H1 (cell line): Measurements from ENCODE around the gene C2CD4C. TPM values are rescaled to one million over a fixed set of nuclear protein-coding genes. Genes with fewer than 3 reads are reported as not detected.

Experiments
- CTCF ChIA-PET: fragments of 300-600 bp; sonication (Branson Sonifier 250); formaldehyde crosslinking; loops from one replicate; lab custom pipeline; 2021; ENCODE audit not compliant: partially characterized antibody; lab: Charles Lee
- POLR2A ChIA-PET: fragments of 300-600 bp; sonication (Branson Sonifier 250); formaldehyde crosslinking; loops from one replicate; lab custom pipeline; 2021; ENCODE audit warnings: inconsistent platforms; ENCODE audit not compliant: partially characterized antibody; lab: Charles Lee
- DNase-seq, 2 experiments: peaks; one replicate each; pipeline versions ENCODE4 v3.0.0 to v3.0.0-alpha.2; 2010 to 2022; ENCODE audit warnings: low spot score in 2 of 2, low read depth in 1 of 2, mixed read lengths in 1 of 2
- FAIRE-seq: peaks from 2 replicates; lab custom pipeline; 2011; peaks lifted over from hg19 to GRCh38; lab: Jason Lieb, UNC
- H2AFZ ChIP-seq: 2 replicates; pipeline ENCODE4 v1.8.1; 2012; ENCODE audit warnings: low read length, inconsistent platforms
- H2AK5ac ChIP-seq: 2 replicates; pipeline ENCODE4 v1.6.1; 2013; ENCODE audit warnings: low read depth, low read length
- H2BK120ac ChIP-seq: replicated peaks from 2 replicates; pipeline ENCODE3; 2013; ENCODE audit warnings: low read depth, low read length, inconsistent platforms
- H2BK12ac ChIP-seq: 2 replicates; pipeline ENCODE4 v1.6.1; 2013; ENCODE audit warnings: low read depth, low read length
- H2BK15ac ChIP-seq: 2 replicates; pipeline ENCODE4 v1.6.1; 2013; ENCODE audit warnings: low read length
- H2BK20ac ChIP-seq: 2 replicates; pipeline ENCODE4 v1.6.1; 2013; ENCODE audit warnings: low read length
- H2BK5ac ChIP-seq: 2 replicates; pipeline ENCODE4 v1.6.1; 2013; ENCODE audit warnings: low read depth, low read length
- H3K14ac ChIP-seq: 2 replicates; pipeline ENCODE4 v1.6.1; 2013; ENCODE audit warnings: inconsistent platforms; ENCODE audit not compliant: insufficient read length
- H3K18ac ChIP-seq: 2 replicates; pipeline ENCODE4 v1.6.1; 2013; ENCODE audit warnings: low read length; ENCODE audit errors: extremely low read depth
- H3K23ac ChIP-seq: 2 replicates; pipeline ENCODE4 v1.6.1; 2013; ENCODE audit warnings: inconsistent platforms; ENCODE audit not compliant: insufficient read length
- H3K23me2 ChIP-seq: 2 replicates; pipeline ENCODE4 v1.6.1; 2013; ENCODE audit warnings: low read depth, low read length
- H3K27ac ChIP-seq: 2 replicates; pipeline ENCODE4 v1.6.1; 2011; ENCODE audit warnings: low read depth, low read length, inconsistent platforms
- H3K27me3 ChIP-seq, 4 experiments: replicated peaks in 1 of 4; 1 replicate in 1 of 4; 2 replicates in 3 of 4; pipeline versions ENCODE4 v1.6.1 to v1.8.1; 2011 to 2013; ENCODE audit warnings: low read length in 3 of 4, mild to moderate bottlenecking in 3 of 4, inconsistent platforms in 2 of 4, mixed read lengths in 2 of 4, moderate library complexity in 1 of 4; ENCODE audit not compliant: control insufficient read depth in 3 of 4, insufficient read depth in 3 of 4; ENCODE audit errors: extremely low read depth in 1 of 4
- H3K36me3 ChIP-seq, 4 experiments: 2 replicates each; pipeline versions ENCODE4 v1.6.1 to v1.8.1; 2011 to 2013; ENCODE audit warnings: mild to moderate bottlenecking in 4 of 4, low read length in 3 of 4, moderate library complexity in 2 of 4, control low read depth in 1 of 4, inconsistent platforms in 1 of 4; ENCODE audit not compliant: insufficient read depth in 4 of 4, control insufficient read depth in 2 of 4
- H3K4ac ChIP-seq: replicated peaks from 2 replicates; pipeline ENCODE3; 2013; ENCODE audit warnings: low read length, low read depth, mixed read lengths, inconsistent platforms; ENCODE audit not compliant: insufficient read length
- H3K4me1 ChIP-seq, 4 experiments: replicated peaks in 1 of 4; 1 replicate in 1 of 4; 2 replicates in 3 of 4; pipeline versions ENCODE4 v1.6.1 to v1.8.1; 2011 to 2013; ENCODE audit warnings: low read length in 3 of 4, inconsistent platforms in 2 of 4, mixed read lengths in 1 of 4; ENCODE audit not compliant: insufficient read depth in 4 of 4, control insufficient read depth in 3 of 4
- H3K4me2 ChIP-seq, 2 experiments: 2 replicates each; pipeline versions ENCODE4 v1.6.1 to v1.8.1; 2011 to 2013; ENCODE audit warnings: low read depth in 2 of 2, low read length in 2 of 2, control low read depth in 1 of 2, inconsistent platforms in 1 of 2, mild to moderate bottlenecking in 1 of 2; ENCODE audit not compliant: insufficient read depth in 1 of 2
- H3K4me3 ChIP-seq, 4 experiments: fragments of 200-600, 300-600 bp in 1 of 4; sonication (generic), shearing (Covaris generic), sonication (Bioruptor Twin) in 1 of 4; 2 replicates each; pipeline versions ENCODE4 v1.5.1 to v1.8.1; 2011 to 2016; ENCODE audit warnings: low read length in 4 of 4, low read depth in 3 of 4, control low read depth in 2 of 4, inconsistent platforms in 2 of 4, mild to moderate bottlenecking in 2 of 4, mixed read lengths in 1 of 4, moderate library complexity in 1 of 4; ENCODE audit not compliant: insufficient read depth in 2 of 4; ENCODE audit errors: extremely low read depth in 1 of 4
- H3K56ac ChIP-seq: replicated peaks from 2 replicates; pipeline ENCODE3; 2013; ENCODE audit warnings: low read depth, mild to moderate bottlenecking, mixed read lengths, low read length, inconsistent platforms; ENCODE audit not compliant: insufficient read length
- H3K79me1 ChIP-seq: 2 replicates; pipeline ENCODE4 v1.6.1; 2013; ENCODE audit warnings: low read depth, low read length, control low read depth
- H3K79me2 ChIP-seq, 2 experiments: 2 replicates each; pipeline versions ENCODE4 v1.6.1 to v1.8.1; 2012 to 2013; ENCODE audit warnings: low read length in 2 of 2, mild to moderate bottlenecking in 2 of 2, inconsistent platforms in 1 of 2; ENCODE audit not compliant: insufficient read depth in 2 of 2, control insufficient read depth in 1 of 2
- H3K9ac ChIP-seq, 4 experiments: replicated peaks in 1 of 4; 1 replicate in 1 of 4; 2 replicates in 3 of 4; pipeline versions ENCODE4 v1.6.1 to v1.8.1; 2011 to 2013; ENCODE audit warnings: low read depth in 3 of 4, low read length in 3 of 4, control low read depth in 2 of 4, mild to moderate bottlenecking in 2 of 4, moderate library complexity in 2 of 4, inconsistent platforms in 1 of 4; ENCODE audit errors: extremely low read depth in 1 of 4
- H3K9me3 ChIP-seq, 2 experiments: 2 replicates each; pipeline versions ENCODE4 v1.6.1 to v1.8.1; 2012 to 2013; ENCODE audit warnings: mild to moderate bottlenecking in 2 of 2, moderate library complexity in 2 of 2, control low read depth in 1 of 2, inconsistent platforms in 1 of 2, low read depth in 1 of 2, low read length in 1 of 2, mixed read lengths in 1 of 2; ENCODE audit not compliant: insufficient read depth in 2 of 2
- H4K20me1 ChIP-seq, 2 experiments: replicated peaks in 1 of 2; 2 replicates each; pipeline versions ENCODE3 to v1.8.1; 2011 to 2013; ENCODE audit warnings: inconsistent platforms in 2 of 2, low read length in 2 of 2, mild to moderate bottlenecking in 1 of 2; ENCODE audit not compliant: insufficient read depth in 2 of 2, control insufficient read depth in 1 of 2
- H4K5ac ChIP-seq: 2 replicates; pipeline ENCODE4 v1.6.1; 2013; ENCODE audit warnings: low read length, low read depth, mixed read lengths, inconsistent platforms; ENCODE audit not compliant: insufficient read length
- H4K8ac ChIP-seq: 2 replicates; pipeline ENCODE4 v1.8.0; 2013; ENCODE audit warnings: mild to moderate bottlenecking, moderate library complexity, low read length, inconsistent platforms; ENCODE audit not compliant: insufficient read depth; ENCODE audit errors: extremely low read depth
- H4K91ac ChIP-seq: replicated peaks from 2 replicates; pipeline ENCODE3; 2013; ENCODE audit warnings: low read length, mixed read lengths, inconsistent platforms; ENCODE audit not compliant: insufficient read length
- SIN3A ChIP-seq, 2 experiments: IDR thresholded peaks in 1 of 2; conservative IDR thresholded peaks in 1 of 2; 2 replicates each; pipeline ENCODE4 v1.6.1; 2011 to 2012; ENCODE audit warnings: low read length in 2 of 2, improper control_type of control experiment in 1 of 2, low read depth in 1 of 2, mild to moderate bottlenecking in 1 of 2
- TEAD4 ChIP-seq: IDR thresholded peaks from 2 replicates; pipeline ENCODE4 v1.6.1; 2012; ENCODE audit warnings: low read depth, low read length, inconsistent platforms, mixed read lengths
- YY1 ChIP-seq: IDR thresholded peaks from 2 replicates; pipeline ENCODE4 v1.6.1; 2011; ENCODE audit warnings: low read depth, mild to moderate bottlenecking, low read length
- WGBS, 2 experiments: shearing (Covaris generic) in 1 of 2; methylation state at CpG; one replicate each; pipeline versions ENCODE4 v1.1.6 to v1.1.7; 2013 to 2015; ENCODE audit warnings: low lambda C conversion rate in 2 of 2, mixed read lengths in 2 of 2, inconsistent platforms in 1 of 2, low coverage in 1 of 2, missing lambda C conversion rate in 1 of 2; ENCODE audit not compliant: insufficient replicate concordance in 2 of 2, insufficient coverage in 1 of 2, insufficient read length in 1 of 2; ENCODE audit errors: extremely low coverage in 1 of 2, missing lambda C conversion rate in 1 of 2; 5-methylcytosine and 5-hydroxymethylcytosine counted together
- polyA plus RNA-seq, 7 experiments: library from polyadenylated mRNA; depleted of rRNA in 3 of 7; stranded (reverse) in 5 of 7; unstranded in 2 of 7; fragments of >200 nt in 5 of 7; fragments of 200-250 nt in 2 of 7; gene quantifications; 1 replicate in 5 of 7; 2 replicates in 1 of 7; 4 replicates in 1 of 7; pipeline versions ENCODE4 v1.2.1 to v1.2.3, GENCODE V29; 2011 to 2013; ENCODE audit warnings: missing spikeins in 2 of 7, mixed read lengths in 2 of 7
- total RNA-seq: library from RNA; stranded (reverse); fragmentation: NEBNext Ultra II Directional; extraction: Animal tissue kit (Norgen Biotek cat#: 25700); gene quantifications from 2 replicates; pipeline ENCODE4 v1.2.1, GENCODE V29; 2021

Gene C2CD4C
- total and polyA plus RNA-seq, 2 of the 8 experiments (the other 6 are each of a cell fraction or from before 2014, with no cell fraction given): 3.8 to 6.3 TPM

DNA sequence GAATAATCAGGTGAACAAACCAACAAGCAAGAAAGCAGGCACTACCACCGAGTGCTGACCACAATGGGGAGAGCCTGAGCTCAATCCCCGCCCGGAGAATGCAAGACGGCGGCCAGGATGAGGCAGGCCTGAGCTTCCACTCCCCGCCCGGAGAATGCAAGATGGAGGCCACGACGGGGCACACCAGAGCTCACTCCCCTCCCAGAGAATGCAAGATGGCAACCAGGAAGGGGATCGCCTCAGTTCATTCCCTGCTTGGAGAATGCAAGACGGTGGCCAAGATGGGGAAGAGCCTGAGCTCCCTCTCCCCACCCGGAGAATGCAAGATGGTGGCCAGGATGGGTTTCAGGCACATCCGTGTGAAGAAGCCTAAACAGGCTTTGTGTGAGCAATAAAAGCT lies 39.7 kb downstream of the C2CD4C start:
- Histone ChIP-seq H4K5ac (no peak overlapping the region), H3K79me1 (no peaks in the 10 kb centered on the region), H2BK120ac (no peak overlapping the region), H3K9ac (no peak overlapping the region), H2BK5ac (no peak overlapping the region), H3K27me3 (no peaks in the 10 kb centered on the region; a peak in 1 of 7 replicates), H2BK15ac (no peak overlapping the region), H3K4ac (no peak overlapping the region), H4K20me1 (peaks cover 0 to 2% of the 10 kb centered on the region in 2 experiments), H3K4me1 (no peaks in the 10 kb centered on the region), H2BK20ac (no peak overlapping the region), H3K79me2 (no peaks in the 10 kb centered on the region), H2BK12ac (no peak overlapping the region), H2AK5ac (no peak overlapping the region), H4K8ac (peak overlapping the region; percentile 9; the same call in 1 of the 2 replicates), H3K9me3 (no peaks in the 10 kb centered on the region; a peak in 1 of 4 replicates), H3K23me2 (no peaks in the 10 kb centered on the region), H3K4me2 (no peak overlapping the region), H4K91ac (no peak overlapping the region), H3K36me3 (no peaks in the 10 kb centered on the region), H3K18ac (no peak overlapping the region)
- no peak for FAIRE-seq
- CTCF ChIA-PET: interaction anchor here (0.8 to 4.6 kb wide), 2 partner anchors 16 to 39 kb away, joined by 4 to 25 read pairs; no protein-coding TSS in a partner anchor
- WGBS, 2 experiments: 91% methylated on average over 13 of the region's 13 CpGs; no CpG with 5 or more reads in 1 of the 2 experiments
- TF ChIP-seq YY1 (peak; percentile 71; the same call in 1 of the 2 replicates), SIN3A (conservative IDR thresholded peaks at IDR 0.05 in 1 of 2, IDR thresholded peaks at IDR 0.05 in 1 of 2; ENCODE audit: low read depth in 1 of 2, low read length in 2 of 2) (no peak), TEAD4 (0 out of 2 replicates have a peak, but pooled peaks have one; percentile 41)
- TF ChIP-seq, all 59 proteins: peak for 2
- Histone ChIP-seq H3K56ac (no peak overlapping the region), H2AFZ (peak overlapping the region; percentile 90), H3K4me3 (no peak overlapping the region), H3K14ac (no peak overlapping the region), H3K27ac (no peak overlapping the region), H3K23ac (no peak overlapping the region)
- POLR2A ChIA-PET: no interaction called here
- DNase-seq: no peak
